GM18526 (cell line): ENCODE data around the gene IQSEC1.

Source experiments
- POLR2A ChIP-seq: IDR thresholded peaks from 3 replicates; pipeline ENCODE4 v1.6.1; 2011; ENCODE audit not compliant: insufficient read length; ENCODE audit errors: extremely low read depth

The IQSEC1 gene

DNA sequence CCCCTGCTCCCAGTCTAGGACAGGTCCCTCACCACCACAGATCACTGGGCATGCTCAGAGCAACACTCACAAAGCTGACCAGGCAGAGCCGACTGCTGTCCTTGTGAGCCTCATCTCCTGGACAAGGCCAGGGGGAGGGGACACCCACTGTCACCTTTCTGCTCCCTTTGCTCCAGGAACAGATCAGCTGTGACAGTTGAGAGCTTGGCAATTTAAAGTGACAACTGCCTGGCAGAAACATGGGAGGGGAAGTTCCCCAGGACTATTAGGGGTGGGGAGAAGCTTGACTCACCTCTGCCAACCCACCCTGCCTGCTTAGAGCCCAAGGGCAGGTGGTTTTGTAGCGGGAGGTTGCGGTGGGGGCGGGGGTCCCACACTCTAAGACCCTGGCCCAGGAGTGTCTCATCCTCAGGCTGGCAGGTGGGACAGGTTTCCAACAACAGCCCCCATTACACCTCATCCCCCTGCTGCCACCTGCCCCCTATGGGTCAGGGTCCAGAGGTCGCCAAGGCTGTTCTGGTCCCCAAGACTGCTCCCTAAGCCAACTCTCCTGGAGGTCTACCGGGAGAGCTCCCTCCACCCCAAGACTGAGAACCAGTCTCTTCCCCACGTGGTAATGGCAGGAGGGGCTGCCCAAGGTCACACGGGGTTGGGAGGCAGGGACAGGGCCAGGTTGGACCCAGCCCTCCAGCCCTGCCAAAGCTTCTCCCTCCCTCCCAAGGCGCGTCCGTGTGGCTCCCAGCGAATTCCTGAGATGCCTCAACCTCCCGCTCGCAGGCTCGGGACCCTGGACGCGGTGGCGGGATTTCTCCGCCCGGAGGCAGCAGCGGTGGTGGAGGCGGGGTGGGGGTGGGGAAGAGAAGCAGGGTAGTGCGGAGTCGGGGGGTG, 80.4 kb downstream of the IQSEC1 start:
- no peak for TF ChIP-seq POLR2A

DNA sequence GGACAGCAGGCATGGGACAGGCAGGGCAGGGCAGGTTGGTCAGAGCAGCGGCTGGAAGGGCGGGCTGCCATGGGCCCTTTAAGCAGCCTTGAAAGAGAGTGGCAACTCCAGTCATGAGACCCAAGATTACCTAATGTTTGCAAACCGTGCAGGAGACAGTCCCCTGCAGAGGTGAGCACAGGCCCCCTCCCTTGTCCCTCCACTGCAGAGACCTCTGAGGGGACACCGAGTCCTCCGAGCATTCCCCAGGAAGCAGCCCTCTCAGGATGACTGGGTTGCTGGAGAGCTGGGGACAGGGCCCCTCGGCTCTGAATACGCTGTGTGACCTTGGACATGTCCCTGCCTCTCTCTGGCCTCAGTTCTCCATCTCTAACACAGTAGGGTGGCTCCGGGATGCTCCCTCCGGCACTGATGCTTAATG, 81.4 kb downstream of the IQSEC1 start:
- TF ChIP-seq POLR2A: no peak

DNA sequence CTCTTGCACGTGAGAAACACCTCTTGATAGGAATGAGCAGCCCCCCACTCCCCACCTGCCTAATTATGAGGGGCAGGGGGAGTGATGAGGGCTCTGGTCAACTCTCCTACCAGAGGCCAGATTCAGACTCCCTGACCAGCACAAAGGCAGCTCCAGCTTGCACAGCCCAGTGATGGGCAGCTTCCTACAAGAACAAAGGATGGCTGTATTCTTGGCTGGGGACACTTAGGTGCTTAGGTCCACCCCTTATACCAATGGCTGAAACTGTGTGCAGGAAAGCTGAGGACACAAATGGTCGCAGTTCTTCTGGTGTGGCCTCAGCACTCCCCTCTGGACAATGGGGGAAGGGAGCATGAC, 81.8 kb downstream of the IQSEC1 start:
- TF ChIP-seq POLR2A: no peak

DNA sequence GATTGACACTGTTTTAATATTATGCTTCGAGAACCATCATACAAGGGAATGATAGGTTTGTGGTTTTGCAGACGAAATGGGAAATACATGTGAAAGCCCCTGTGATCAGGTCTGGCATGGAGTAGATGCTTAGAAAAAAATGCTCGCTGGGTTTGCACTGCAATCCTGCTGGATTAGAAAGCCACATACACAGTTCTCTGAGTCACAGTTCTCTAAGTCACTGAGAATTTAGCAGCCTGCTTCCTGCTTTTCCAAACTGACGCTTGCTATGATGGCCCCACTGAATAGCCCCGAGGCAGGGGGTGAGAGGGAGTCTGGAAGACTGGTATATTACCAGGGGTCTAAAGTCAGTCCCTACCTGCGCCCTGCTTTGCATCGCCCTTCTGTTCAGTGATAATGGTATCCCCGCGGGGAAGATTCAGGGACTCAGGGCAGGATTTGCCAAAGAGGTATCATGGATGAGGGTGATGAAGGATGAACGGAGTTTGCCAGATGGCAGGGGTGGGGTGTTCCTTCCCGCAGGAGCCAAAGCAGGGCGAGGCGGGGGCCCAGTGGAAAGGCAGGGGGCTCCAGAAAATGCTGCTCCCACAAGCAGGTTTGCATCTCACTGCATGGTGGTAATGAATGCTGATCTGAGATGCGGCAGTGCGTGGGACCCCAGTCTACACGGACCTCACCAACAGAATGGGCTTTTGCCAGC, 82.3 kb downstream of the IQSEC1 start:
- TF ChIP-seq POLR2A: no peak

DNA sequence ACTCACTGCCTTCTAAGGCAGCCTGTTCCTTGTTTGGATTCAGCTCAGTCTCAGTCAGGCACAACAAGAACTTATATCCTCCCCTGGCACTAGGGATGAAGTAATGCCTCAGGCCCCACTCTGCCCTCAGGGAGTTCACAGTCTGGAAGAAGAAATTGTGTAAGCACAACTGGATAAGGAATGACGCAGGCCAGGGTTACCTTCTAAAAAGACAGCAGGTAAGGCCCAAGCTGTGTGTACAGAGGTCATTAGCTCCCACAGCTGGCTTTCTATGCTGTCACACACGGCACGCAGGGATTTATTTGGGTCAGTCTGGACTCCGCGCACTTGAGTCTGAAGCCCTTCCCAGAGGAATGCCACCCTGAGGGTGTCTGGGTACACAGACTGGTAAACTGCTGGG, 82.9 kb downstream of the IQSEC1 start:
- TF ChIP-seq POLR2A: no peak

DNA sequence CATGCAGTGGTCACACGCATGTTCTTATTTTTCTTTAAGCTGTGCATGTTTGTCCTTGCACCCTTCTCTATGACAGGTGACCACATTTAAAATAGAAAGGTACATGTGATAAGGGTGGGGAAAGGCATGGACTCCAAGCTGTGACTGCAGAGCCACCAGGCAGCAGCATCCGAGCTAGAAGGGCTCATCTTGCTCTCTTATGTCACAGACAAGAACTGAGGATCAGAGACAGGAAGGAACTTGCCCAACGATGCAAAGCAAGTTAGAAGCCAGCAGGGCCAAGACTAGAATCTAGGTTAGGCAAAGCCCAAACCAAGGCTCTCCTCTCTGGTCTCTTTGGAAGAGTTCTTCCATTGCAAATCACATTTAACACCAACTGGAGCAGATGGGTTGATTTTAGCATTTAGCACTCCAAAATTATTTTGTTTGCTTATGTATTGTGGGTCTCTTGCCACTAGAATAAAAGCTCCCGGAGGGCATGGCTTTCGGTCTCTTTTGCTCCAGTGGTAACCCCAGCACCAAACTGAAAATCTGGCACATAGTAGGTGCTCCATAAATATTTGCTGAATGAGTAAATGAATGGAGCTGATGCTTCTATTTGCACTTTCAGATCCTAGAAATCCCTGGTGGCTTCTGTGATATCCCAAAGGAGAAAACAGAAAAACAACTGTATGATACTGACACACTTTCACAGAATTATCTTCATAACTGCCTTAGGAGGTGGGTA, 84.3 kb downstream of the IQSEC1 start:
- TF ChIP-seq POLR2A: no peak

DNA sequence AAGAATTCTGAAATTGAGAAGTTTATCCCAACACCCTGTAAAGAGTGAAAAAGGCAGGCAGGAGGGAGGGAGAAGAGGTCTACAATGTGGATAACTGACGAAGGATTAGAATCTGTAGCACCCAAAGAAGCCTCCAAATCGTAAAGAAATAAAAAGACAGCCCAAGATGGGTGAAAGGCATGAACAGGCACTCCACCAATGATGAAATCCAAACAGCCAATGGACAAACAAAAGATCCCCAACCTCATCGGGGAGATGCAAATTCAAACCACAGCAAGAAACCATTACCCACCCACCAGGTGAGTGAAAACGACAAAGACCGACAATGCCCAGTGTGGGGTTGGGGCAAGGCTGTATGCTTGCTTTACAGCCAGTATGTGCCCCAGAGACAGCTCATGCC, 85.6 kb downstream of the IQSEC1 start:
- no peak for TF ChIP-seq POLR2A

DNA sequence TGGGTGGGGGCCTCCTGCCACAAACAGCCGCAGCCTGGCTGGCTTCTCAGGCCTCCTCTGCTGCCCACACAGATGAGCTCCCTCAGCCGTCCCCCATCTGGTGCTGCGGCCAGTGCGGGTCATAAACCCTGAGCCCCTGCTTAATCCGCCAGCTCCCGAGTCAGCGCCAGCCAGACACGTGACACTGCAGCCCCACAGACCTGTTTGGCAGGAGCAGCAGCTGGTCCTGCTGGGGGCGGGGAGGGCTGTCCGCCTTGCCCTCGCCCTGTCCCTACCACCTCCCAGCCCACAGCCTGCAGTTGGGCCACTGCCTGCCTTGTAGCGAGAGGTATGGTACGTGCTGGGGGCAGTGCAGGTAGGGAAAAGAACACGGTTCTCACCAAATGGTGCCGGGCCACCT, 86.2 kb downstream of the IQSEC1 start:
- TF ChIP-seq POLR2A: no peak

DNA sequence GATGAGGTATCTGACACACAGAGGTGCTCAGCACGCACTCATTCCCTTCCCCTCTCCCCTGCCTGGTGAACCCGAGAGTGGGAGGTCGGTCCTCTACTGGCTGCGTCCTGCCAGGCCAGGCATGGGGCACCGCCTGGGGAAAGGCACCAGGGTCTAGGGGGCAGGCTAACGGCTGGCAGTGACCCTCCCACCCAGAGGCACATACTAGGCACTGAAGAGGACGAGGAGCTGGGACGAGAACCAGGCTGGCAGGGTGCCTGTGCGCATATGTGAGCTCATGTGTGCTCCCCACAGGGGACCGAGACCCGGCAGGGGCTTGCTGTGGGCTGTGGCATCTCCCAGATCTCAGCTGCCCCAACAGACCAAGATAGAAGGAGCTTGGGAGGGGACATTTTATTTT, 86.7 kb downstream of the IQSEC1 start:
- TF ChIP-seq POLR2A: no peak

DNA sequence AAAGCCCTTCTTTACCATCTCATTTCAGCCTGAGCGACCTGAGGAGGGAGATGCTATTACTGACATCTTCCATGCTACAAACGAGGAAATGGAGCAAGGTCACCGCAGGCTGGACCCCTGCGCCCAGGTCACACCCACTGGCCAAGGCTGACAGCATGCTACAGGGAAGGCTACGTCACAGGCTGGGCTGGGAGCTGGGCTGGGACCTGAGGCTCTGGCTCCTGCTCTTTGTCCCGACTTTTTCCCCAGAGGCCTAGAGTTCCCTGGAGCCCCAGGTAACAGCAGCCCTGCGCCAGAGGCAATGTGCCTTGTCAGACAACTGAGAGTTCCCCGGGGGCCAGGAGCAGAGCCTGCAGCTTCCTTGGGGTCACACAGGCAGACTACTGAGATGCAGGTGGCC, 87.2 kb downstream of the IQSEC1 start:
- TF ChIP-seq POLR2A: no peak

DNA sequence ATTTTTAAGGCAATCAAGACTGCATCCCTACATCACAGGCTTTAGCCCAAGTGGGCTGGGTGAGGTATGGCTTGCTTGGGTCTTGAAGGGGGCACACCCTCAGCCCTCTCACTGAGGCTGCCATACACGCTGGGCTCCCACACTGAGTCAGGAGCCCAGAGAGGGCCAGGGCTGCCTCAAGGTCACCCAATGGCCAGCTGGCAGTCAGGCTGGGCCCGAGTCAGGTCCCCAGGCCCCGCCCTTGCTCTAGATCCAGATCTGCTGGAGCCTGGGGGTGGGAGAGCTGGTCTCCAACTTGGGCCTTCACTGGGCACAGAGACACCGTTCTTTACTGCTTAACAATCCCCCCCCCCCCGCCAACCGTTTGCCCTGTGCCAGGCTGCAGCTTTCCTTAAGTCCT, 88.1 kb downstream of the IQSEC1 start:
- TF ChIP-seq POLR2A: no peak

DNA sequence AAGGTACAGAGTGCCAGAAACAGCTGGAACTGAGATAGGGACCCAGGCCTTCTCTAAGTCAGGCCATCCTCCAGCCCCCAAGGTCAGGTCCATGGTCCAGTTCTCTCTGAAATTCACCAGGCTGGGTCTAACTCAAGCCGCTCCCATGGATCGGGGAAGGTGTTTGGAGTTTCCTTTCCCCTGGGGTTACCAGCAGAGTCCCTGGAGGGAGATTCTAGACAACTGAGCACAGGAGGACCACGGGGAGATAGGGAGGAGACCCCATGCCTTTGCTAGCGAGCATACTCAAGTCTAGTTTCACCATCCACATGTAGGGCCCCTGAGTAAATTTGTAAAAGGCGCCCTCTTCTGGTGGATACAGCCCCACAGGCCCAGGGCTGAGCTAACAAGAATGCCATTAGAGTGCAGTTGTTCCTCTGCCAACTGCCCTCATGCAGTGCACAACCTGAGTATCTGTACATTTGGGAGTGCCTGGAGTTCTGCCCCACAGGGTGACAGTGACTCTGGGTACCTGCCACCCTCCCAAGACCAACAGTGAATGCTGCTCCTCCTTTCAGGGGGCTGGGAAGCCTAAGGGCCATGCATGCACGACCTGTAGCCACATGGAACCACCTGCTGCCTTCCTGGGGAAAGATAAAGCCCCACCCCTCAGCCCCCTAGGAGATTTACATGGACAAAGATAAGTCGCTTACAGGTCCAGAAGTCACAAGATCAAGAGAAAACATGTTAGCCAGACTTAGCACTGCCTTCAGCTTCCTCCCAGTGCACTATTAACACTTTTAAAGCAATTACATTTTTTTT, 89.0 kb downstream of the IQSEC1 start:
- no peak for TF ChIP-seq POLR2A

DNA sequence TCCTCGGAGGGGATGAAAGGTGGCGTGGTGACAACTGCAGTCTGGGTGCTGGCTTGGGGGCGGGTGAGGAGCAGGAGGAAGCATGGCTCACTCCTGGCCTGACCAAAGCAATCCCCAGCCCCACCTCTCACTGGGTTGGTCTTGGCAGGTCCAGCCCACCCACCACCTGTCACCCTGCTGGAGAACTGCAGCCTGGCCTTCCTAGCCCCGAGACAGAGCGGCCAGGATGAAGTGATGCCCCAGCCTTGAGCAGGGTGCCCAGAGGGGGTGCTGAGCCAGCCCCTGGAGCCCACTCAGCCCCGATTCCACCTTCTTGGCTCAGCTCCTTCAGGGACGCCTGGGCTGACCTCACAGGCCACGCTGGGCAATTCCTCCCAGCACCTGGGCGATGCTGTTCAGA, 89.9 kb downstream of the IQSEC1 start:
- TF ChIP-seq POLR2A: no peak

DNA sequence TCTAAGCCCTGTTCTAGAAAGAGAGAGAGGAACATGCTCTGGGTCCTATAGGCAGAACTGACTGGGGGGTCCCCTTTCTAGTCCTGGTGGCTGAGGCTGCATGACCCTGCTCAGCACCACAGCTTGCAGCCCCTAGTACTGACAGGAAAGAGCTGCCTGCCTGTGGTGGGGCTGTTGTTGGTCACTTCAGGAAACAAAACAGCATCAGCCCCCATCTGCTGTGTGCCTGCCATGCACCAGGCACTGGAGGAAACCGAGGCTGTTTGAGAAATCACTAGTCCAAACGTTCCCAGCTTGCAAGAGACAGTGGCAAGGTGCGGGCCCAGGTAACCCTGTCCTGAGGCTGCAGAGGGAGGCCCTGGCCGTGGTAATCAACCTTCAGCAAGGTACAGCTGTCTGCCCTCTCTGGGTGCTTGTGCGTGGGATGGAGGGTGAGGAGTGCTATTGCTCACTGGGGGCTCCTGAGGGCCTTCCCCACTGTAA, 90.6 kb downstream of the IQSEC1 start:
- TF ChIP-seq POLR2A: no peak
